Right atrium auricular region (tissue), 2 donors: Measurements from ENCODE around the gene ABHD17B. TPM values are rescaled to one million over a fixed set of nuclear protein-coding genes. Genes with fewer than 3 reads are reported as not detected.
"Not testable (repeated sequence)": the region's sequence is repeated elsewhere in the genome, so short reads cannot be mapped to it uniquely, and the experiment has no call there.

Source experiments
- DNase-seq: peaks from one replicate; pipeline ENCODE4 v3.0.0-alpha.2; 2019; ENCODE audit warnings: low spot score
- H3K27ac ChIP-seq, 2 donors: fragments of 200-600 bp; sonication (generic); 1 replicate in 1 of 2; 2 replicates in 1 of 2; pipeline ENCODE4 v1.5.1; 2016 to 2019
- H3K27me3 ChIP-seq, 2 donors: fragments of 200-600 bp; sonication (generic); one replicate each; pipeline versions ENCODE4 v1.5.1 to v1.6.0; 2017 to 2019
- H3K36me3 ChIP-seq: fragments of 200-600 bp; sonication (generic); one replicate; pipeline ENCODE4 v1.5.1; 2016
- H3K4me1 ChIP-seq, 2 donors: fragments of 200-600 bp; sonication (generic); one replicate each; pipeline versions ENCODE4 v1.5.1 to v1.6.0; 2017 to 2019
- H3K4me3 ChIP-seq, 2 donors: fragments of 200-600 bp; sonication (generic); 1 replicate in 1 of 2; 2 replicates in 1 of 2; pipeline ENCODE4 v1.5.1; 2017 to 2019; ENCODE audit warnings: mild to moderate bottlenecking in 1 of 2, moderate library complexity in 1 of 2
- H3K9me3 ChIP-seq, 2 donors: fragments of 200-600 bp; sonication (generic); one replicate each; pipeline ENCODE4 v1.5.1; 2019
- CTCF ChIP-seq, 2 donors: fragments of 200-600 bp; sonication (generic); IDR thresholded peaks; one replicate each; pipeline ENCODE4 v1.5.1; 2019; ENCODE audit warnings: antibody characterized with exemption in 2 of 2
- total RNA-seq, 2 donors: library from RNA; depleted of rRNA; stranded (reverse); fragments of >200 nt; gene quantifications; one replicate each; pipeline ENCODE4 v1.1.0, GENCODE V29; 2016

Gene ABHD17B
- total RNA-seq: 10 to 100 TPM; 13.0 to 14.1 TPM

- no peak for TF ChIP-seq CTCF (IDR thresholded peaks at IDR 0.05)
- Histone ChIP-seq H3K36me3 (no peaks in the 10 kb centered on the region), H3K4me1 (peaks cover 0 to 26% of the 10 kb centered on the region in 2 donors), H3K4me3 (peak within 1 kb of the TSS; percentile 85 to 97), H3K9me3 (no peaks in the 10 kb centered on the region), H3K27me3 (no peaks in the 10 kb centered on the region), H3K27ac (peak within 1 kb of the TSS; percentile 93 to 97)
- DNase-seq: peak; percentile 98
Observed at GRCh38 chr9:71911061-71911907, at the start of gene ABHD17B, which contains the start of gene C9orf85. Gene ABHD17B, minus strand, starts transcription at chr9:71911193. Its CDS starts 36,113 bp downstream, at chr9:71875080. Gene C9orf85, plus strand, starts transcription at chr9:71911639. Its CDS starts 96 bp downstream, at chr9:71911735.

- no peak for TF ChIP-seq CTCF (IDR thresholded peaks at IDR 0.05)
- no peak overlapping the region for H3K27ac ChIP-seq
- no peak for DNase-seq
- H3K9me3 ChIP-seq: no peaks in the 10 kb centered on the region
- peaks cover 0 to 3% of the 10 kb centered on the region in 2 donors for H3K4me1 ChIP-seq
- peaks cover 1% of the 10 kb centered on the region for H3K36me3 ChIP-seq
- H3K27me3 ChIP-seq: no peaks in the 10 kb centered on the region
- no peak overlapping the region for H3K4me3 ChIP-seq
Observed at GRCh38 chr9:71955300-71955915, 44.4 kb upstream of the ABHD17B start.

- H3K36me3 ChIP-seq, H3K4me3 ChIP-seq, H3K4me1 ChIP-seq, H3K27me3 ChIP-seq, H3K9me3 ChIP-seq, H3K27ac ChIP-seq, DNase-seq: not testable (repeated sequence)
Observed at GRCh38 chr9:71954652-71955051, 43.7 kb upstream of the ABHD17B start.

GRCh38 chr9:71944754-71945375 is 33.9 kb upstream of the ABHD17B start:
- Histone ChIP-seq H3K4me1 (no peaks in the 10 kb centered on the region), H3K9me3 (no peaks in the 10 kb centered on the region), H3K4me3 (no peak overlapping the region), H3K27me3 (no peaks in the 10 kb centered on the region), H3K36me3 (peaks cover 6% of the 10 kb centered on the region), H3K27ac (no peak overlapping the region)
- no peak for DNase-seq
- TF ChIP-seq CTCF (IDR thresholded peaks at IDR 0.05): no peak

- no peak for DNase-seq
- no peaks in the 10 kb centered on the region for H3K27me3 ChIP-seq
- H3K4me3 ChIP-seq: no peak overlapping the region
- no peak for TF ChIP-seq CTCF (IDR thresholded peaks at IDR 0.05)
- no peaks in the 10 kb centered on the region for H3K36me3 ChIP-seq
- no peaks in the 10 kb centered on the region for H3K4me1 ChIP-seq
- H3K9me3 ChIP-seq: no peaks in the 10 kb centered on the region
- H3K27ac ChIP-seq: no peak overlapping the region
Observed at GRCh38 chr9:71941998-71942567, 31.1 kb upstream of the ABHD17B start.
